ENCODE results near the gene DYSF.

DYSF gene

DNA sequence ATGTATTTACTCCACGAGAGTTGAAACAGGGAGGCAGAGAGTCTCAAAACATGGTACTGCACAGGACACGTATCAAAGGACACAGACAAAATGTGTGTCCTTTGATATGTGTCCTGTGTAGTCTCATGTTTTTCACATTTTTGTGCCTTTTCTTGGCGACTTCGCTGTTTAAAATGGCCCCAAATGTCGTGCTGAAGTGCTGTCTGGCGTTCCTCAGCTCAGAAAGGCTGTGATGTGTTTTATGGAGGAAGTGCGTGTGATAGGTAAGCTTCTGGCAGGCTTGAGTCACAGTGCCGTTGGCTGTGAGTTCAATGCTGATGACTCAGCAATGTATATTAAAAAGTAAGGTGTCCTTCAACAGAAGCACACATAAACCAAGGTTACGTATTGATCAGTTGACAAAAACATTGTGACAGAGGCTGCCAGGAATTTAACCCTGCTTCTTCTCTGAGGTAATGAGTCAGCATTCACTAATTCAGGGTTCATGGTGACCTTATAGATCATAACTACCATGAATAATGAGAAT is 78.2 kb downstream of the DYSF start:
- no peak for DNase-seq

DNA sequence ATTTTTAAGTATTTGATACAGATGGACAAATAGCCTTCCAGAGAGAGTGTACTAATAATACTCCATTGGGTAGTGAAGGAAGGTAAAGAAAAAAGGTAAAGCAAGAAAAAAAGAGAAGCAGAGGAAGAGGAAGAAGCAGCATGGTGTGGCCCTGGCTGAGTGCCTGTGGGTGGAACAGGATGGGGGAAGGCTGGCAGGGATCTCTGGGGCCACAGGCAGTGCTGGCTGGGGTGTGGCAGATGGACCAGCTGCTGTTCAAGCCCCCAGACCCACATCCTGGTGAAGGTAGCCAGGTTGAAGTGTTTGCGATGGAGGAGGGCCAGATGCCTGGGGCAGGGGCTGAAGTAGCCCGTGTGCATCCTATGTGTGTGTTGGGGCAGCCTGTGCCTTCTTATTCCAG is 79.0 kb downstream of the DYSF start:
- DNase-seq, result no peak

DNA sequence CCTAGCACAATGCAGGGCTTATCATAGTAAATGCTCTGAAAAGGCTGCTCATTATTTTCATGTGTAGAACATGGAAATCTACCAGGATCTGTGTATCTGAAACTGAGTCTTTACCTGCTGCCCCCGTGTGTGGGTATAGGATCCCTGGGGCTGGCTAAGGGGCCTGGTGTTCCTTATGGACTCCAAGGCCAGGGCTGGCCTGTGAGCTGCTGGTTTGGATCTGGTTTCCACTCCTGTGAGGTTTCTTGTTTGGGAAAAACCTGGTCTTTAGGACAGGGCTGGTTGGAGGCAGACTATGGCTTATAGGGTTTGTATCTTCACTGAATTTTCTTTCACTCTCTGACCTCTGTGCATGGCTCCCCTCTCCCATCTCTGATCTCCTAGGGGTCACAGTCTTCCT is 80.8 kb downstream of the DYSF start:
- no peak for DNase-seq

DNA sequence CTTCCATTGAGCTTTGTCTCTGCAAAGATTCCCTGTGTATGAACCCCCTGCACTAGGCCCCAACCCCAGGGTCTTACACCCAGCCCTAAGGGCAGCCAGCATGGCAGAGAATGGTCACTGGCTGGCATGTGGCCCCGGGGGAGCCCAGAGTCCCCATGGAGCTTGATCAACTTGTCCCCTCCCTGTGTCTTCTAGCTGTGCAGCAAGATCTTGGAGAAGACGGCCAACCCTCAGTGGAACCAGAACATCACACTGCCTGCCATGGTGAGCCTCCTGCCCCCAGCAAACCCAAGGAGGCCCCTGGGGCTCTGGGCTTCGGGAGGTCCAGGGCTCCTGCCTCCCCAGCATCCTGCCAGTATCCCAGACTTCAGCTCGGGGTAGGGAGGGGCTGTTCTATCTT is 81.5 kb downstream of the DYSF start:
- DNase-seq, result no peak

DNA sequence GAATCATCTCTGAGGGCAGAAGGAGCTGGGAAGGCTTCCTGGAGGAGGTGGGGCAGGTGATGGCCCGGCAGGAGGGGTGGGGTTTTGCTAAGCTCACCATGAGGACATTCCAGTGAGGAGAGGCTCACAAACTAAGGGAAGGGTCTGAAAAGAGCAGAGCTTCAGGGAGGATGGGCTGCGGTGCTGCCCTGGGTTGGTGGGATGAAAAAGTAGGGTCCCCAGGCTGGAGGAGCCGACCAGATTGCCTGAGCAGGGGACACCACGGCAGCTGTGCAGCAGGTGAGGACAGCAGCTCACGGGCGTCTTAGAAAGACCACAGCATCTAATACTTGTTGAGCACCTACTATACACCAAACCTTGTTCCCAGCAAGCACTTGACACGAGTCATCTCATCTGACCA is 82.2 kb downstream of the DYSF start:
- no peak for DNase-seq

DNA sequence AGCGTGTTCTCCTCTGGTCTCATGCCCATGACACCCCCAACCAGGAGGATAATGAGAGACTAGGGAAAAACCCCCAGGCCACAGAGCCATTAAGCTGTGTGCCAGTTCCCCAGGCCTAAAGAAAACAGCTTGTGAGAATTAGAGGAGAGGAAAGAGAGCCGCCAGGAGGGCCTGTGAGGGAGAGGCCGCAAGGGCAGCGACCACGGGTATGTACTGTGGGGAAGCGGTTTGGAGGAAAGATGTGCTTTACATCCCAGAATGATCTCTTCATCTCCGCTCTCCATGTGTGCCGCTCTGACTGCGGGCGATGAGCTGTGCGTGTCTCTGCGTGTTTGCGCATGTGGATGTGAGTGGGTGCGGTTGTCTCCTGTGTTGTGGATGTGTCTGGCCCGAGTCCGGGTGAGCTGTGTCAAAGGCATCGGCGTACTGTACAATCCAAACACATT is 82.9 kb downstream of the DYSF start:
- DNase-seq, result no peak

DNA sequence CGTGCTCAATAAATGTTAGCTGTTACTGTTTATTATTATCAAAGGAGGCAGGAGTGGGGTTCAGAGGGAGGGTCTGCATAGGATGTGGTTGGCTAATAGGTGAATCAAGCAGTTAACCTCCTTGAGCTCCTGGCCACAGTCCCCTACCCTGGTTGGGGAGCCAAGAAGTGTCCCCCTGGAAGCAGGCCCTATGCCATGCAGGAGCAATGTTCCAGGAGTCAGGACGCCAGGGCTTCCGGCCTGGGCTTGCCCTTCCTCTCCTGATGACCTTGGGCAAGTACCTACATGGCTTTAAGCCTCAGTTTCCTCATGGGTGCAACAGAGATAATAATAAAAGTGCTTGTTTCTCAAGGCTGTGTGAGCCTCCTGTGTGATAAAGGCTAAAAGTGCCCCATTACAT is 84.9 kb downstream of the DYSF start:
- DNase-seq, result no peak

DNA sequence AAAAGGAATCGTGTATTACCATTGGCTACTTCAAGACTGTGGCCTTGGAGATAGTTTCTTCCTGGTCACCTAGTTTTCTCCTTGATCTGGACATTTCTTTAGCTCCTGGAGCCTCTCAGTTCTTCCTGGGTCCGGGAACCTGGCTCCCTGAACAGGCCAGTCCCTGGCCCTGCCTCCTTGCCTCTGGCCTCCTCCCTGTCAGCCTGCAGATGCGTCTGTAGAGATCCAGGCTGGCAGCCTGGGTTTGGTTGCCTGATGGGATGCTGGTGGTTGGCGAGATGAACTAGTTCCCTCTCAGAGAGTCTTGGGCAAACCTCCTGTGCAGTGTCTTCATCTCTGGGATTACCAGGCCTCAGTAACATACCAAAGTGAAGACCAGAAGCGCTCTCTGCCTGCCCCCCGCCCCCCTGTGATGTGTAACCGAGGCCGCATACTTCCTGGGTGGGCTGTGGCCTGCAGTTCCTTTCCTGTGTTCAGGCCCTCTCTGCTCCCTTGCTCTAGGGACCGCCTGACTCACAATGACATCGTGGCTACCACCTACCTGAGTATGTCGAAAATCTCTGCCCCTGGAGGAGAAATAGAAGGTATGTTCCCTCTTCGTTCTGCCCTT is 85.4 kb downstream of the DYSF start:
- DNase-seq, result no peak

DNA sequence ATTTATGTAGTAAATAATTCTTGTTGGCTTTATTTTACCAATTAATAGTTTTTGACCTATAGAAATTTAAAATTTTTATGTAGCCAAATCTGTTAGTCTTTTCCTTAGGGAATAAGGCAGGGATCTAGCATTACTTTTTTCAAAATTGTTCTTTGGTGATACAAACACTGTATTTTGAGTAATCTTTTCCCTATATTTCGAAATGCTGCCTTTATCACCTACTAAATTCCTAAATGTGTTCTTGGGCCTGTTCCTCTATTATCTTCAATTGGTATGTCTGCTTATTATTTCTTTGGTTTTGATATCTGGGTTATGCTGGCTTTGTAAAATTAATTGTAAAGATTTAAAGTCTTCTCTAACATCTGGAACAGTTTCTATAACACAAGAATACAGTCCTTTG is 87.5 kb downstream of the DYSF start:
- DNase-seq, result no peak

DNA sequence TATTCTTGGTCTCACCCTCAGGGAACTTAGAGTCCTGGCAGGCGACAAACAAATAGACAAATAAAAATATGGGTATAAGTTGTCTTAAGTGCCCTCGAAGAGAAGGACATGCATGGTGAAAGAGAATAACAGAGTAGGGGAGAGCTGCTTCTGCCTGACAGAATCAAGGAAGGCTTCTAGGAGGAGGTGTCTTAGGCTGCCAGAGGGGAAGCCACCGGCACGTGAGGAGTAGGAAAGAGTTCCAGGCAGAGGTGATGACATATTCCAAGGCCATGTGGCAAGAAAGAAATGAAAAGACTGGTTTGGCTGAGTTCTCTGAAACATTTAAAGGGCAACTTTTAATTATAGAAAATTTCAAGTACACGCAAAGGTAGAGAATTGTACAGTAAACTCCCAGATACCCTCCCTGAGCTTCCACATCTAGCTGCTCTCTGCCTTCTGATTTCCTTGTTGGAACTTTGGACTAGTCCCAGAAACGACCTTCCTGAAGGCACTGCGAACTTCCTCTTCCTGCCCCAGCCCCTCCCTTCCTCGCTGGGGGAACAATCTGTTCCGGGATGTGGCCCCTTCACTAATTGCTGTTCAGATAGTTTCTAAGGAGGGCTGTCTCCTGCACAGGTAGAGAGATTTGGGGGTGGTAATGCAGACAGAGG is 91.7 kb downstream of the DYSF start:
- DNase-seq, result no peak

DNA sequence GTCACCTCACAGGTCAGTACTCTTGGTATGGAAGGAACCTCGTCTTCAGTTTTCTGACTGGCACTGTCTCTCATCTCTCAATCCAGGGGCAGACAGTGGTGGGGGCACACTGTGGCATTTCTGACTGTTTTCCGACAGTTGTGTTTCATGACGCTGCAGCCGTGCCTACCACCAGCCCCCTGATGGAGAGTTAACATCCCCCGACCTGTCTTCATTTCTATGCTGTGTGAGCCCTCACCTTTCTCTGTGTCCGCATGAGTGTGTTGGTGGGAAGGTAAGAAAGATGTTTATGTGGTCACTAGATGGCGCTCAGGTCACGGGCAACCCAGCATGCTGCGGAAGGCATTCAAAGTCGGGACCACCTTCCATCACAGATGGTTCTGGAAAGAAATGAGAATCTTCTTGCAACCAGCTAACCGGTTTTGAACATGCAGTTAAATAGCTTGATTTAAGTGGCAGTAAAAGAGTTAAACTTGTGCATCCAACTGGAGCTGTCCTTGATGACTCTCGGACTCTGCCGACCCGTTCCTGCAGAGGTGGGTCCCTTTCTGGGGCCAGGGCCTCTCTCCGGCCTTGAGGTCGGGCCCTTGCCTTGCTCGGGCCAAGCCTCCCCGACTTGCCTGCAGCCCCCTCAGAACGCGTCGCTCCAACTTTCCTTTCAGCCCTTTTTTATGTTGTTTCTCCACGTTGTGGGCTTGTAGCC is 92.4 kb downstream of the DYSF start:
- peak in 1 of 4 experiments; percentile 7 for DNase-seq

DNA sequence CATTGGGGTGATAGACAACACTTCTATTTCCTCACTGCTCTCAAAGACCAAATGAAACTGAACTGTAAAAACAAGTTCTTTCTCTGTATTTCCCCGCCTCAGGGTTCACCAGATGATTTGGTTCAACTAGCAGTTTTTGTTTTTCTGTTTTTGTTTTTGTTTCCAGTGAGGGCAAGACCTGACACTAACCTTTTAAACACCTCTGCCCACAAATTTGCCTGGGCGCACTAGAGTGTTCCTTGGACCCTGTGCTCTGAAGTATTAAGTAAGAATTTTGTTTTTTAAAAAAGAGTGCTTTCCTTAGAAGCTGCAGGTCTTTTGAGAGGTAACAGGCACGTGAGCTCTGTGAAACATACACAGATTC is 92.9 kb downstream of the DYSF start:
- DNase-seq, result no peak

DNA sequence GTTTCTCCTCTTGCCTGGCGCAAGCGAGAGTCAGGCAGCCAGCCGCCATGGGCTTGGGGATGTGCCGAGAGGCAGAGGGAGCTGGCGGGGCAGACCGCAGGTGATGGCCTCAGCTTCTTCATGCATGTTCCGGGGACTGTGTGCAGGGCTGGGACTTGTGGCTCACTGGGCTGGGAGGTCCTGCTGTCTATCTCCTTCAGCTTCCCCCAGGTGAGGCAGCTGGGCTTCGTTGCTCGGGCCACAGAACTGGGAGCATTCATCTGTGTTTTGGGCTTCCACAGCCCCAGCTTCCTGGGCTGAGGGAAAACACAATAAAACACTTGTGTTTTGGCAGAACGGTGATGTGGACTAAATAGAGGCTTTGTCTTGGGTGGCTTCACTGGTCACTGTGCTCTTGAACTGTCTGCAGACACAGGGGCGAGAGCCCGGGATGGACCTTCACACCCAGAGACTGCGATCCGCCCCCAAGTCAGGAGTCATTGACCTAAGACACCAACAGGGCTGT is 93.5 kb downstream of the DYSF start:
- DNase-seq, result no peak

DNA sequence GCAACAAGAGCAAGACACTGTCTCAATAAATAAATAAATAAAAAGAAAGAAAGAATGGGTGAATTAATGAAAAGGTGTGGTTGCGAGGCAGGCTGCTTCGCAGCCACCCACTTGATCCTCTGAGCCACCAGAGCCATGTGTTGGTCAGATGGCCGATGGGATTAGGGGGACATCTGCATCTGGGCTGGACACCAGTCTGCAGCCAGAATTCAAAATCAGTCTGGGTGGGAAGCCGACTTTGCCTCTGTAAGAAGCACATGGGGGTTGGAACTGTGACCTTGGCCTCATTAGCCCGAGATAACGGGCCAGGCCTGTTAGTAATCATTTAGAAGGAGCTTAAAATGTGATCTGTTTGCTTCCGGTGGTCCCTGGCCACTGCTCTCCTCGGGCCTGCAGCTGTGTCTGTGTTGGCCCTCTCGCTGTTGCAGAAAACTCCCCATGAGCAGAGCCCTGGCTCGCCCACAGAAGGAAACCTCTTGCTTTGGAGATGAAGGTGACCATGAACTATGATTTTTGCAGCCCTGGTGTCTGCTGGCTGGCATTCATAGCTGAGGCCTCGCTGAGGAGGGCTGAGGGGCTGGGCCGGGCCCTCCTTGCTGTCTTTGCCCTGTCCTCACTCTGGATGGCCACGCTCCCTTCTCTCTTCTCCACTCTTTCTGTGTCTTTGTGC is 94.4 kb downstream of the DYSF start:
- no peak for DNase-seq

DNA sequence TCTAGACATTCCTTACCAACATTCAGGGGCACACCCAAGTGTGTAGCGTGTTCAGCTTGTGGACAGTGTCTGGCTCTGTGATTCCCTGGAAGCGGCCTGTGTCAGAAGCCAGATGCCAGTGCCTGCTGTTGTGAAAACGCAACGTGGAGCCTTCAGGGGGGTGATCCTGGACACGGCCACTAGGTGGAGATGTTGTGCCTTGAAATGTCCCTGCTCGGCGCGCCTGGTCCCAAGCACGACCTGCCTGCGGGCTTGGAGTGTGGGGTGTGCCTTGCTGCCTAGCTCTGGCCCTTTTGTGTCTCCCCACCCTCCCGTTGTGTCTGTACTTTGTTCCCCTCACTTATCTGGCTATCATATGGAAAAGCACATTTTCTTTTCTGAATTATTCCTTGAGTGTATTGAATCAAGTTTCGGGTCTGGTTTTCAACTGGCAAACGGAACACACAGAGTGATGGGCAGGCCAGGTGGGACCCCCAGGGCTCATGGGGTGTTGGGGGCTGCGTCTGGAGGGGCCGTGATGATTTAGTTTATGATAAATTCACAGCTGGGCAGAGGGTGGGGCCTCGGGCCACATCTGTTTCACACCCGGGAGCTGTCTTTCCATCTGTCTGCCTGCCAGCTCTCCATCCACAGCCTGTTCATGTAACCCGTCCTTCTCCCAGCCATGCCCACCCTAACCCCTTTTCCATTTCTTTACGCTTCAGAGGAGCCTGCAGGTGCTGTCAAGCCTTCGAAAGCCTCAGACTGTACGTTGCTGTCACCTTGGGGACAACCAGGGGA is 95.5 kb downstream of the DYSF start:
- peak; percentile 19 to 56 (median 44) for DNase-seq

DNA sequence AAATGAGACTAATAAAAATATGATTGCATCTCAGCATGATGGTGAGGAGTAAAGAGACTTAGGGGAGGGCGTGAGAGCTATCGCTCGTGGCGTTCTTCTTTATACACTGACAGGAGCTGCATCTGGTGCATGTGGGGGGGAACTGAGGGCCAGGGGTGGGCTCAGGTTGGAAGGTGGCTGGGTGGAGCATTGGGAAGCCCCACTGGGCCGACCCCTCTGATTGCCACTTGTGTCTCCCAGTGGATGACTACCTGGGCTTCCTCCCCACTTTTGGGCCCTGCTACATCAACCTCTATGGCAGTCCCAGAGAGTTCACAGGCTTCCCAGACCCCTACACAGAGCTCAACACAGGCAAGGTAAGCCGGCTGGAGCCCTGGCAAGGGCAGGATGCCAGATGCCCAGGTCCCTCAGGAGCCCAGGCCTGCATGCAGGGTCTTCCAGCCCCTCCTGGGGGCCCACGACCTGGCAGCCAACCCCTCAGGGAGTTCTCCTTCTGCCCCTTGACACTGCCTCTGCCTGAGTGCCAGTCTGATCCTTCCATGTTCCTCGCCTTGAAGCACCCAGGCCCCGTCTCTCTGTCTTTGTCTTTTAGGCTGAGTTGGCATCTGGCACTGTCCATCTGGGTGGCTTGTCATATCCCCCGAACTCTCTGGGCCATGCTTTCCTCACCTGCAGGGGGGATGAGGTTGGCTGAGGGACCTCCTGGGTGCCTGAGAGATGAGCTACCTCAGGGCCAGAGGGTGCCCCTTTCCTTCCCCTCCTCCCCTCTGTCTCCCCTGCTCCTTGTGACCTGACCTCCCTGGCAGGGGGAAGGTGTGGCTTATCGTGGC is 97.7 kb downstream of the DYSF start:
- no peak for DNase-seq

DNA sequence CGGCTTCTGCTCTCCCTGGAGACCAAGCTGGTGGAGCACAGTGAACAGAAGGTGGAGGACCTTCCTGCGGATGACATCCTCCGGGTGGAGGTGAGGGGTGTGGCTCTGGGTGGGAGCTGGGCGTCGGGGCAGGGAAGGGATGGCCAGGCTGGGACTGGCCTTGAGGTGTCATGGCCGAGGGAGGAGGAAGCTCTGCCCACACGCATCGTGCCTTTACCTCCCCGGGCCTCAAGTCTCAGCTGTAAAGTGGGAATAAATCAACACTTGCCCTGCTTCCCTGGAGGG is 98.2 kb downstream of the DYSF start:
- DNase-seq, result no peak

DNA sequence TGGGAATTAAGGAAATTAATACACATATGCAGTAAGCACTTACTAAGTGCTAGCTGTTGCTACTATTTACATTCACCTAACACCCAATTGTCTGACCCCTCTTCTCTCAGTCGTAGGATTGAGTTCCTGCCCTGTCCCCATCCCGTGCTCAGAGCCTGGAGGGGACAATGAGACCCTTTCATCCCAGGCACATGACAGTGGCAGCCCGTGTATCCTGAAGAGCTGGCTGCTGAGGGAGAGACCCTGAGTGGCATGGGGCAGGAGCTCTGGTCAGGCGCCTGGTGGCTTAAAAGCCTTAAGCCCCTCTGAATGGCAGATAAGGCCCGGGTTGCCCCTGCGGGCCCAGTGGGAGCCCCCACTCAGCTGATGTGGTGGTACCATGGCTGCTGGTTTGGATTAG is 99.0 kb downstream of the DYSF start:
- no peak for DNase-seq

DNA sequence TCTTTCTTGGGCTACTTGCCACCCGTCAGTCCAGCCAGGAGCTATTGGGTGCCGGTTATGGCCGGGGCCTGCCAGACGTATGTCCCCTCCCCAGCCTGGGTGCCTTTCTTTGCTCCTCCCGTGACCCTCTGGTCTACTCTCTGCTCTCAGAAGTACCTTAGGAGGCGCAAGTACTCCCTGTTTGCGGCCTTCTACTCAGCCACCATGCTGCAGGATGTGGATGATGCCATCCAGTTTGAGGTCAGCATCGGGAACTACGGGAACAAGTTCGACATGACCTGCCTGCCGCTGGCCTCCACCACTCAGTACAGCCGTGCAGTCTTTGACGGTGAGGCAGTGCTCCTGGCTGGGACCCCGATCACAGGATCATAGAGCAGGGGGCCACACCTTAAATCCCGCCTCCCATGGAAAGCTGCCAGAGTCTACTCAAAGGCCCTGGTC is 99.5 kb downstream of the DYSF start:
- DNase-seq, result no peak

DNA sequence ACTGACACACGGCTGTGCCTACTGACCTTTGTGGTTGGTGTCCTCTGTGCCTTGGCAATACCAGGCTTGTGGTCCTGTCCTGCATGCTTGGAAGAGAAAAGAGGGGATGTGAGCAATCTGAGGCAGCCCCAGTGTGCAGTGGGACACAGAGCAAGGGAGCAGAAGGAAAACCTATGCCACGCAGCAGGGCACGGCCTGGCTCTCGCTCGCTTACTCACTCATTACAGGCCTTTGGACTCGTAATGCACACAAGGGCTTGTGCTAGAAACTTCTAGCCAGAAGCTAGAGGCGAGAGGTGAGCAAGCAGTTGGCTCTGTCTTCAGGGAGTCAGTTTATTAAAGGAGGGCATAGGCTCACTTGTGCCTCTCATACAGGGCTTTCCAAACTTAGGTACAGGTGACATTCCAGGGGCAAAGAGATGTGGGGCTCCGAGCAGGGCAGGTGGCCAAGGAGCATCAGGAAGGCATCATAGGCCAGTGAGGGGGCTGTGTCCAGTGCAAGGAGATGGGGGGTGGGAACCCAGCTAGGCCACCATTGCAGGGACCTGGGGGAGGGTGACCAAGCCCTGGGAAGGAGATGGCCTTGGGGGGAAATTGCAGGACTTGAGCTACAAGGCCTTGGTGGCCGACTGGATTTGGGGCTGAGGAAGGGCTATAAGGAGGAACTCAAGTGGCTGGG is 100.8 kb downstream of the DYSF start:
- no peak for DNase-seq

DNA sequence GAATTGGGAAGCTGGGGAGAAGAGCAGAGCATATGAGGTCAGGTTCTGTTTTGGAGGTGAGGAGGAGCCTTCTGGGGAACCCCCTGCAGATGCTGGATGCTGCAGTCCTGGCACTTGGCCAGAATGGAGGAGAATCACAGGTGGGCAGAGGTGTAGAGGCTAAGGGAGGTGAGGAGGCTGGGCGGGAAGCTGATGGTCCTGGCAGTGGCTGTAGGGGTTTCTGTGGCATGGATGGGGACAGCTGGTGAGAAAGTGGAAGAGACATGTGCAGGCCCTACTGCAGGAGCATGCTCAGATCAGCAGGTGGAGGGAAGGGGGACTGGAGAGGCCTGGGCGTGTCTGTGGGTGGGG is 101.3 kb downstream of the DYSF start:
- DNase-seq, result no peak
